Testis (tissue), 3 donors: ENCODE data around the gene SEC11A. TPM values are rescaled to one million over a fixed set of nuclear protein-coding genes. Genes with fewer than 3 reads are reported as not detected.

Experiments
- DNase-seq: peaks from one replicate; pipeline ENCODE4 v3.0.0-alpha.2; 2019
- H3K27ac ChIP-seq, 2 donors: fragments of 200-600 bp; sonication (generic); one replicate each; pipeline ENCODE4 v1.5.1; 2019
- H3K27me3 ChIP-seq: fragments of 200-600 bp; sonication (generic); one replicate; pipeline ENCODE4 v1.5.1; 2019
- H3K36me3 ChIP-seq: fragments of 200-600 bp; sonication (generic); one replicate; pipeline ENCODE4 v1.5.1; 2017; ENCODE audit warnings: low read depth; ENCODE audit errors: missing control alignments
- H3K4me1 ChIP-seq: fragments of 200-600 bp; sonication (generic); one replicate; pipeline ENCODE4 v1.5.1; 2019
- H3K4me3 ChIP-seq, 2 donors: fragments of 200-600 bp; sonication (generic); one replicate each; pipeline ENCODE4 v1.5.1; 2017 to 2019
- H3K9me3 ChIP-seq: fragments of 200-600 bp; sonication (generic); one replicate; pipeline ENCODE4 v1.5.1; 2017
- POLR2A ChIP-seq: fragments of 450-650 bp; IDR thresholded peaks from one replicate; pipeline ENCODE4 v1.6.1; 2017; ENCODE audit warnings: antibody characterized with exemption, mild to moderate bottlenecking, moderate library complexity
- WGBS, 2 donors: methylation state at CpG; one replicate each; pipeline ENCODE4 v1.1.5; 2018; 5-methylcytosine and 5-hydroxymethylcytosine counted together
- intact Hi-C: fragments of 100-400 bp; cut with DNase I; formaldehyde crosslinking; loops from one replicate; pipeline ENCODE4 v1.15.1; 2023; ENCODE audit warnings: low total_unique reads
- polyA plus RNA-seq: library from polyadenylated mRNA; stranded (reverse); fragments of 350-450 nt; fragmentation: Illumina TruSeq; extraction: RNeasy Lipid Tissue Mini Kit (QIAGEN cat#74804); gene quantifications from one replicate; pipeline ENCODE4 v1.2.3, GENCODE V29; 2014; ENCODE audit warnings: low read depth, low replicate concordance; ENCODE audit not compliant: insufficient read depth
- total RNA-seq, 2 donors: library from RNA; depleted of rRNA; stranded (reverse); fragments of >200 nt; gene quantifications; one replicate each; pipeline ENCODE4 v1.2.3, GENCODE V29; 2016
- TF ChIP-seq, protein P1 (sequence below), 3 experiments: fragments of 450-650 bp in 2 of 3; fragments of 200-600 bp in 1 of 3; sonication (generic) in 1 of 3; IDR thresholded peaks; one replicate each; pipeline ENCODE4 v1.5.1; 2016 to 2019; ENCODE audit warnings: antibody characterized with exemption in 3 of 3, mild to moderate bottlenecking in 2 of 3, moderate library complexity in 1 of 3

SEC11A gene
- total and polyA plus RNA-seq, 3 donors from 2014 or later = 67.7 to 121 (median 88.9) TPM

GRCh38 chr15:84749111-84749991, 33.4 kb upstream of the SEC11A start:
- Histone ChIP-seq H3K4me3 (peak overlapping the region; percentile 75 to 84), H3K27me3 (no peaks in the 10 kb centered on the region), H3K9me3 (no peaks in the 10 kb centered on the region), H3K36me3 (no peaks in the 10 kb centered on the region), H3K4me1 (peaks cover 16% of the 10 kb centered on the region), H3K27ac (peak overlapping the region; percentile 67 to 99)
- WGBS, 2 donors = 7 to 12% methylated on average over 11 to 15 of the region's 15 CpGs
- TF ChIP-seq, protein P1, sequence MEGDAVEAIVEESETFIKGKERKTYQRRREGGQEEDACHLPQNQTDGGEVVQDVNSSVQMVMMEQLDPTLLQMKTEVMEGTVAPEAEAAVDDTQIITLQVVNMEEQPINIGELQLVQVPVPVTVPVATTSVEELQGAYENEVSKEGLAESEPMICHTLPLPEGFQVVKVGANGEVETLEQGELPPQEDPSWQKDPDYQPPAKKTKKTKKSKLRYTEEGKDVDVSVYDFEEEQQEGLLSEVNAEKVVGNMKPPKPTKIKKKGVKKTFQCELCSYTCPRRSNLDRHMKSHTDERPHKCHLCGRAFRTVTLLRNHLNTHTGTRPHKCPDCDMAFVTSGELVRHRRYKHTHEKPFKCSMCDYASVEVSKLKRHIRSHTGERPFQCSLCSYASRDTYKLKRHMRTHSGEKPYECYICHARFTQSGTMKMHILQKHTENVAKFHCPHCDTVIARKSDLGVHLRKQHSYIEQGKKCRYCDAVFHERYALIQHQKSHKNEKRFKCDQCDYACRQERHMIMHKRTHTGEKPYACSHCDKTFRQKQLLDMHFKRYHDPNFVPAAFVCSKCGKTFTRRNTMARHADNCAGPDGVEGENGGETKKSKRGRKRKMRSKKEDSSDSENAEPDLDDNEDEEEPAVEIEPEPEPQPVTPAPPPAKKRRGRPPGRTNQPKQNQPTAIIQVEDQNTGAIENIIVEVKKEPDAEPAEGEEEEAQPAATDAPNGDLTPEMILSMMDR (IDR thresholded peaks at IDR 0.05) = peak in 1 of 3 experiments; percentile 18
- no peak for TF ChIP-seq POLR2A
- DNase-seq = peak; percentile 67
- intact Hi-C loops = no loop called here

GRCh38 chr15:84748274-84749110, 32.6 kb upstream of the SEC11A start, which contains the start of gene ZNF592:
Gene ZNF592, plus strand, starts transcription at chr15:84748592. Its CDS starts 34,084 bp downstream, at chr15:84782676.
- intact Hi-C loops = no loop called here
- peak; percentile 72 for DNase-seq
- 0% methylated on average over 36 of the region's 127 CpGs; no CpG with 5 or more reads in 1 of the 2 donors for WGBS, 2 donors
- Histone ChIP-seq H3K9me3 (no peaks in the 10 kb centered on the region), H3K27ac (peak within 1 kb of the TSS; percentile 95 to 99), H3K27me3 (no peaks in the 10 kb centered on the region), H3K36me3 (no peaks in the 10 kb centered on the region), H3K4me3 (peak within 1 kb of the TSS; percentile 75 to 84), H3K4me1 (peaks cover 16% of the 10 kb centered on the region)
- TF ChIP-seq, protein P1 (IDR thresholded peaks at IDR 0.05) = peak in 1 of 3 experiments; percentile 45
- TF ChIP-seq POLR2A = no peak

- TF ChIP-seq POLR2A = no peak
- TF ChIP-seq, protein P1 (IDR thresholded peaks at IDR 0.05) = no peak
- H3K9me3 ChIP-seq = no peaks in the 10 kb centered on the region
- H3K27me3 ChIP-seq = no peaks in the 10 kb centered on the region
- H3K4me1 ChIP-seq = peaks cover 16% of the 10 kb centered on the region
- H3K27ac ChIP-seq = peak overlapping the region; percentile 95 to 99
- H3K36me3 ChIP-seq = no peaks in the 10 kb centered on the region
- peak overlapping the region; percentile 66 to 84 for H3K4me3 ChIP-seq
- intact Hi-C loops = no loop called here
- DNase-seq = peak; percentile 69
- WGBS, 2 donors = 0 to 2% methylated on average over 21 to 35 of the region's 46 CpGs
These were observed 31.7 kb upstream of the SEC11A start for GRCh38 chr15:84747416-84748273.

DNA sequence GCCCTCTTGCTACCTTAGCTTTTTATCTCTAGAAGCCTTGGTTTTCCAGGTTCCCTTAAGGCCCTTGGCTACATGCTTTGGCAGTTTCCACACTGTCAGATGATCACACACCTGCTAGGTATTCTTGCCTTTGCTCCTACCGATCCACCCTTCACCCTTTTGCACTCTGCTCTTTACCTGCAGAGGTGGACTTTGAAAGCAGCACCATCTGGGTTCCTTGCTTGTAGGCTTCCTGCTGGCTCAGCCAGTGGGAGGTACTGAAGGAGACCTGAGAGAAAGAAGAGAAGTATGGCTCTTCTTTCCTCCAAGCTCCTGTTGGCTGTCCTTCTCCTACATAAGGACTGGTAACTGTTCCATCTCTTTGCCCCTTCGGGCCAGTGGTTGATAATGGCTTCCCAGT, 25.2 kb upstream of the SEC11A start:
- intact Hi-C loops = no loop called here
- H3K9me3 ChIP-seq = no peaks in the 10 kb centered on the region
- no peak overlapping the region for H3K4me3 ChIP-seq
- H3K36me3 ChIP-seq = no peaks in the 10 kb centered on the region
- 75 to 78% methylated on average over 2 of the region's 2 CpGs for WGBS, 2 donors
- no peaks in the 10 kb centered on the region for H3K27me3 ChIP-seq
- no peak for DNase-seq
- TF ChIP-seq POLR2A = no peak
- TF ChIP-seq, protein P1 (IDR thresholded peaks at IDR 0.05) = no peak
- H3K4me1 ChIP-seq = no peaks in the 10 kb centered on the region
- H3K27ac ChIP-seq = no peak overlapping the region
